NCI-H2196 (cell line): ENCODE measurements around the gene SLC47A1.

Experiments used
- DNase-seq: peaks from one replicate; lab custom pipeline; 2025; ENCODE audit not compliant: unreplicated experiment; lab: John Stamatoyannopoulos, UW

Gene SLC47A1

GRCh38 chr17:19596869-19597268 is 63.2 kb downstream of the SLC47A1 start:
- DNase-seq, result no peak

- DNase-seq, result no peak
These were observed 76.7 kb downstream of the SLC47A1 start for GRCh38 chr17:19610311-19610710.

- no peak for DNase-seq
These were observed 77.2 kb downstream of the SLC47A1 start for GRCh38 chr17:19610879-19611278.

GRCh38 chr17:19613979-19614378 is 80.3 kb downstream of the SLC47A1 start:
- no peak for DNase-seq

- no peak for DNase-seq
These were observed 81.2 kb downstream of the SLC47A1 start for GRCh38 chr17:19614900-19615299.

GRCh38 chr17:19618015-19618414 is 84.4 kb downstream of the SLC47A1 start:
- DNase-seq, result no peak

- DNase-seq, result no peak
These were observed 86.2 kb downstream of the SLC47A1 start for GRCh38 chr17:19619705-19620325.

GRCh38 chr17:19621697-19622096 is 88.0 kb downstream of the SLC47A1 start:
- no peak for DNase-seq

- no peak for DNase-seq
These were observed 92.4 kb downstream of the SLC47A1 start for GRCh38 chr17:19626079-19626478.
